Measurements from ENCODE around the gene SDHAF3. TPM values are rescaled to one million over a fixed set of nuclear protein-coding genes. Genes with fewer than 3 reads are reported as not detected.

The SDHAF3 gene
- total RNA-seq, 4 donors from 2014 or later = 5.6 to 14.7 (median 12.4) TPM

DNA sequence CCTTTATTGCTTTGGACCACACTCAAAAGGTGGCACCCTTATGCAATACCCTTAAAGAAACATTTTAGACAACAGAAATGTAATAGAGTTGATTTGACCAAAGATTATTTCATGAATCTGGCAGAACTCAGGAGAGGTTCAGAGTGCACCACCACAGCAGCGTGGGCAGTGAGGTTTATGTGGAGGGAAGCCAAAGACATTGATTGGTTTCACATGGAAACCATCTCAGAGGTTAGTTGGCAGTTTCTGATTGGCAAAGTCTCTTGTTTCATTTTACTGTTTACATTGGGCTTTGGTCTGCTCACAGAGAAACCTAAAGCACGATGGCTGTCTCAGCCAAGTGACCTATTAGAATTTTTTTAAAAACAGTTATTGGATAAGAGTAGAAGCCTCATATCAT is 101.3 kb downstream of the SDHAF3 start:
- Histone ChIP-seq H3K9me3 (no peaks in the 10 kb centered on the region), H3K4me1 (no peaks in the 10 kb centered on the region), H3K36me3 (no peaks in the 10 kb centered on the region), H3K27me3 (no peaks in the 10 kb centered on the region), H3K4me3 (no peak overlapping the region), H3K27ac (no peak overlapping the region)
- intact Hi-C loops (cut with DNase I; ENCODE audit: low total_unique reads) = no loop called here
- TF ChIP-seq POLR2A (IDR thresholded peaks at IDR 0.05) = no peak
- TF ChIP-seq, protein P1, sequence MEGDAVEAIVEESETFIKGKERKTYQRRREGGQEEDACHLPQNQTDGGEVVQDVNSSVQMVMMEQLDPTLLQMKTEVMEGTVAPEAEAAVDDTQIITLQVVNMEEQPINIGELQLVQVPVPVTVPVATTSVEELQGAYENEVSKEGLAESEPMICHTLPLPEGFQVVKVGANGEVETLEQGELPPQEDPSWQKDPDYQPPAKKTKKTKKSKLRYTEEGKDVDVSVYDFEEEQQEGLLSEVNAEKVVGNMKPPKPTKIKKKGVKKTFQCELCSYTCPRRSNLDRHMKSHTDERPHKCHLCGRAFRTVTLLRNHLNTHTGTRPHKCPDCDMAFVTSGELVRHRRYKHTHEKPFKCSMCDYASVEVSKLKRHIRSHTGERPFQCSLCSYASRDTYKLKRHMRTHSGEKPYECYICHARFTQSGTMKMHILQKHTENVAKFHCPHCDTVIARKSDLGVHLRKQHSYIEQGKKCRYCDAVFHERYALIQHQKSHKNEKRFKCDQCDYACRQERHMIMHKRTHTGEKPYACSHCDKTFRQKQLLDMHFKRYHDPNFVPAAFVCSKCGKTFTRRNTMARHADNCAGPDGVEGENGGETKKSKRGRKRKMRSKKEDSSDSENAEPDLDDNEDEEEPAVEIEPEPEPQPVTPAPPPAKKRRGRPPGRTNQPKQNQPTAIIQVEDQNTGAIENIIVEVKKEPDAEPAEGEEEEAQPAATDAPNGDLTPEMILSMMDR (IDR thresholded peaks at IDR 0.05) = no peak
- no peak for DNase-seq

- no peak overlapping the region for H3K27ac ChIP-seq
- H3K27me3 ChIP-seq = no peaks in the 10 kb centered on the region
- no peaks in the 10 kb centered on the region for H3K4me1 ChIP-seq
- no peak overlapping the region for H3K4me3 ChIP-seq
- no peak for DNase-seq
- TF ChIP-seq POLR2A (IDR thresholded peaks at IDR 0.05) = no peak
- TF ChIP-seq, protein P1 (IDR thresholded peaks at IDR 0.05) = no peak
- no peaks in the 10 kb centered on the region for H3K36me3 ChIP-seq
- intact Hi-C loops (cut with DNase I; ENCODE audit: low total_unique reads) = no loop called here
- no peaks in the 10 kb centered on the region for H3K9me3 ChIP-seq
These were observed 101.7 kb downstream of the SDHAF3 start for GRCh38 chr7:97219237-97219636.

DNA sequence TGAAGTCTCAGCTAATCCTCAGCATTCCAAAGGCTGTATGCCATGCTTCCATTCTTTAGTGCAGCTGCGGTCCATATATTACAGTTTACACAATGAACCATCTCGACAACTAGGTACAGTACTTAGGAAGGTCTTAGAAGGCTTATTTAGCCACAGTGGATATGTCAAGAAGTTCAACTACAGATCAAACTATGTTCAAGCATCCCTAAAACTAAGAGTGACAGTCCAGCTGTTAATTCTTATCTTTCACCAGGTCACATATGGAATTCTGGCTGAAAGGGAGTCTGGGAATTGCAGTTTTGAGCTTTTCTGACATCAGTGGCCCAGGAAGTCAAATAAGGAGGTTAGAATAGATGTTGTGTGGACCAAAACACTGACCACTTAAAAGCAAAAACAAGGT is 106.8 kb downstream of the SDHAF3 start:
- Histone ChIP-seq H3K36me3 (no peaks in the 10 kb centered on the region), H3K9me3 (no peaks in the 10 kb centered on the region), H3K4me1 (no peaks in the 10 kb centered on the region), H3K27ac (no peak overlapping the region), H3K27me3 (no peaks in the 10 kb centered on the region), H3K4me3 (no peak overlapping the region)
- DNase-seq = no peak
- TF ChIP-seq, protein P1 (IDR thresholded peaks at IDR 0.05) = no peak
- no peak for TF ChIP-seq POLR2A (IDR thresholded peaks at IDR 0.05)
- intact Hi-C loops (cut with DNase I; ENCODE audit: low total_unique reads) = no loop called here

GRCh38 chr7:97226541-97226940 is 109.0 kb downstream of the SDHAF3 start:
- Histone ChIP-seq H3K27ac (no peak overlapping the region), H3K4me1 (no peaks in the 10 kb centered on the region), H3K4me3 (no peak overlapping the region), H3K9me3 (no peaks in the 10 kb centered on the region), H3K36me3 (no peaks in the 10 kb centered on the region), H3K27me3 (no peaks in the 10 kb centered on the region)
- TF ChIP-seq, protein P1 (IDR thresholded peaks at IDR 0.05) = no peak
- no peak for TF ChIP-seq POLR2A (IDR thresholded peaks at IDR 0.05)
- DNase-seq = no peak
- intact Hi-C loops (cut with DNase I; ENCODE audit: low total_unique reads) = no loop called here

Other genes with a start within 250 kb of the SDHAF3 start
- 1 to 10 TPM in 1 of 4 donors, under 1 TPM in 2, not detected in 1; 0.30 to 1.5 (median 0.77) TPM for gene DLX6, start 112.1 kb upstream of the SDHAF3 start, total RNA-seq
- 1 to 10 TPM in 1 of 4 donors, under 1 TPM in 2, not detected in 1; 0.26 to 5.9 (median 0.52) TPM for gene DLX5, start 92.9 kb upstream of the SDHAF3 start, total RNA-seq